Karpas-422 (cell line): ENCODE results near the gene ACSM6. TPM values are rescaled to one million over a fixed set of nuclear protein-coding genes. Genes with fewer than 3 reads are reported as not detected.
"Not testable (repeated sequence)": the region's sequence is repeated elsewhere in the genome, so short reads cannot be mapped to it uniquely, and the experiment has no call there.

Source experiments
- DNase-seq: peaks from one replicate; pipeline ENCODE4 v3.0.0-alpha.2; 2015
- H2AFZ ChIP-seq: fragments of 200-600 bp; sonication (generic); 2 replicates; pipeline ENCODE4 v1.6.1; 2014; ENCODE audit warnings: antibody characterized with exemption, low read length, mixed read lengths
- H3K27ac ChIP-seq: fragments of 200-600 bp; sonication (generic); 2 replicates; pipeline ENCODE4 v1.5.1; 2014; ENCODE audit warnings: mild to moderate bottlenecking, low read length, moderate library complexity
- H3K27me3 ChIP-seq: fragments of 200-600 bp; sonication (generic); 2 replicates; pipeline ENCODE4 v1.6.1; 2014; ENCODE audit warnings: low read length, mixed read lengths
- H3K36me3 ChIP-seq: fragments of 200-600 bp; sonication (generic); 2 replicates; pipeline ENCODE4 v1.6.1; 2014; ENCODE audit warnings: low read length, mixed read lengths; ENCODE audit not compliant: insufficient read depth
- H3K4me1 ChIP-seq: fragments of 200-600 bp; sonication (generic); 2 replicates; pipeline ENCODE4 v1.6.1; 2014; ENCODE audit warnings: mild to moderate bottlenecking, low read length, mixed read lengths
- H3K4me2 ChIP-seq: fragments of 200-600 bp; sonication (generic); 2 replicates; pipeline ENCODE4 v1.6.1; 2014; ENCODE audit warnings: low read length, low read depth, mild to moderate bottlenecking; ENCODE audit not compliant: poor library complexity, severe bottlenecking
- H3K4me3 ChIP-seq: fragments of 200-600 bp; sonication (generic); 2 replicates; pipeline ENCODE4 v1.5.1; 2014; ENCODE audit warnings: mild to moderate bottlenecking, antibody characterized with exemption, low read length, mixed read lengths
- H3K79me2 ChIP-seq: fragments of 200-600 bp; sonication (generic); 2 replicates; pipeline ENCODE4 v1.6.1; 2014; ENCODE audit warnings: mild to moderate bottlenecking, low read length, mixed read lengths
- H3K9ac ChIP-seq: fragments of 200-600 bp; sonication (generic); 2 replicates; pipeline ENCODE4 v1.6.0; 2014; ENCODE audit warnings: low read length
- H3K9me2 ChIP-seq: fragments of 200-600 bp; sonication (generic), shearing (Covaris generic); replicated peaks from 2 replicates; pipeline ENCODE4 v1.6.0; 2014; ENCODE audit warnings: mild to moderate bottlenecking, low read length, moderate library complexity; ENCODE audit not compliant: insufficient read depth
- H3K9me3 ChIP-seq: fragments of 300-700, 200-600 bp; sonication (generic); 2 replicates; pipeline ENCODE4 v1.6.1; 2014; ENCODE audit warnings: low read length, mixed read lengths
- H4K20me1 ChIP-seq: fragments of 200-600 bp; sonication (generic); 2 replicates; pipeline ENCODE4 v1.6.1; 2014; ENCODE audit warnings: mild to moderate bottlenecking, antibody characterized with exemption, low read length, low read depth; ENCODE audit not compliant: insufficient read depth
- total RNA-seq: library from RNA; depleted of rRNA; stranded (reverse); fragments of >200 nt; shearing (Covaris generic); gene quantifications from 2 replicates; pipeline ENCODE4 v1.2.3, GENCODE V29; 2014; ENCODE audit warnings: low replicate concordance

ACSM6 gene
- total RNA-seq, 1 experiment from 2014 or later: not detected

DNA sequence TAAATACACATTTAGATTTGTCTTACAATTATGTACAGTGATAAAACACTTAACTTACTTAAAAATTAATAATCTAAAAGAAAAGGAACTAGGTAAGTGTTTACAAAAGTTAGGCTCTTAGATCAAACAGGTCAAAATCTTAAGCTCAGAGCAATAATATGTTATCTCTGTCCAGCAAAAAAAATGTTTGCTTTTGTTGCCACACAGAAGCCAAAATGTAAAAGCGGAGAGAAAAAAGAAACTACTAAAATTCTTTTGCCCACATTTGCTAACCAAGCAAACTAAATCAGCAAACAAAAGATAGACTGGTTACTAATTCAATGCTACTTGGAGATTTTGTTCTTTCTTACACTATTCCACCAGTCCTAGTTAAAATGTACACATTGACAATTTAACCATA is 15.2 kb upstream of the ACSM6 start:
- no peak overlapping the region for H3K27ac ChIP-seq
- H3K9me2 ChIP-seq: no peaks in the 10 kb centered on the region
- H3K4me1 ChIP-seq: no peaks in the 10 kb centered on the region
- no peaks in the 10 kb centered on the region for H3K79me2 ChIP-seq
- no peaks in the 10 kb centered on the region for H3K27me3 ChIP-seq
- H3K9me3 ChIP-seq: no peaks in the 10 kb centered on the region
- no peaks in the 10 kb centered on the region for H3K36me3 ChIP-seq
- no peak overlapping the region for H2AFZ ChIP-seq
- H3K9ac ChIP-seq: no peak overlapping the region
- no peaks in the 10 kb centered on the region for H4K20me1 ChIP-seq
- DNase-seq: no peak
- H3K4me2 ChIP-seq: no peak overlapping the region
- no peak overlapping the region for H3K4me3 ChIP-seq

DNA sequence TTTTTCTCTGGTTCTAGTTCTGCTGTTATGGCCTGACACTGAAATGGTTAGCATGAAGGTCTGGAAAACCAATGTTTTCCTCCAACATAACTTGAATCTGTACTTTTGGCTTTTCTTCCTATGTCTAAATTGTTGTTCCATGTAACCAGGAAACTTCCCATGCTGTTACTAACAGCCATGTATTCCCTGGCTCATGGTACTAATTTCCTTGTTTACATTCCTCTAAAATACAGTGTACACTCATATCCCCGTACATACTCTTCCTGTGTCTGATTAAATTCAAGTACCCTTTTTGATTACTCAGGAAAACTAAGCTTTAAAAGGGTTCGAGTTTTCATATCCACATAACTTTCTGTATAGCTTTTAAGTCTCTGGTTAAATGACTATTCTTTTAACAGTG is 12.3 kb upstream of the ACSM6 start:
- no peaks in the 10 kb centered on the region for H3K27me3 ChIP-seq

DNA sequence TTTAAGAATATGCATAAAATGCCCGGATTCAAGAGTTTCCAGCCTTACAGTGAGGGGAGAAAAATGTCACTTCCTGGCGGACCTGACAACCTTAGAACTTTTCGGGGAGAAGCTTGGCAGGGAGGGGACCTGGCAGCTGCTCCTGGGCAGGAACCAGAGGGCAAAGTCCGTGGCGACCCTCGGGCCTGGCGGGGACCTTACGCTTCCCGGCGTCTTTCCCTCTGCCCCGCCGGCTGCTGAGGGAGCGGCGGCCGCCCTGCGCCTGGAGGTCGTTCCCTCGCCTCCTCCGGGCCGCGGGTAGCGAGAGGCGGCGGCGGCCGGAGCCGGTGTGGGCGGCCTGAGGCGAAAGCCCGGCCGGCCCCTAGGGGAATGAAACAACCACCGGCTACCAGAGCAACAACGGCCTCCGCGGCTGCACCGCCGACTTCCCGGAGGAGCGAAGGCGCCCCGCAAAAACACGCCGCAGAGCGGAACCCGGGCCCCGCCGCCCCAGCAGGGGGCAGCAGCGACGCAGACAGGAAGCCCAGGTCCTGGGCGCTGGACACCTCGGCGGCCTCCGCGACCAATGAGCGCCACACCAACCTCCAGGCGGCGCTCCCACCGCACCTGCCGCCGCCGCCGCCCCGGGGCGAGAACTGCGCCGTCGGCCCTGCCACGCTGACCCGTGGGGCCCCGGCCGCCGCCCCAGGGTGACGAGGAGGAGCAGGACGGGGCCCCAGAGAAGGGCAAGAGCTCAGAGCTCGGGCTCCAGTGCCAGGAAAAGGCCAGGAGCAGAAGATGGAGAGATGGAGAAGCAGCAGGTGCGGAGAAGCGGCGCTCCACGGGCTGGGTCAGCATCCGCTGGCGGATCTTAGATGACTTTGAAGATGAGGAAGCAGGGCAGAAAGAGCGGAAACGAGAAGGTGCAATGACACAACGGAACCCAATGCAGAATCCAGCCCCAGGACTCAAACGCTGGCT is 10.5 kb upstream of the ACSM6 start:
- DNase-seq: no peak
- H3K9me2 ChIP-seq: no peaks in the 10 kb centered on the region
- H3K4me3 ChIP-seq: no peak overlapping the region
- H2AFZ ChIP-seq: no peak overlapping the region
- no peak overlapping the region for H3K27ac ChIP-seq
- no peak overlapping the region for H3K9ac ChIP-seq
- H3K4me2 ChIP-seq: no peak overlapping the region
- H4K20me1 ChIP-seq: no peaks in the 10 kb centered on the region
- H3K36me3 ChIP-seq: no peaks in the 10 kb centered on the region
- H3K4me1 ChIP-seq: no peaks in the 10 kb centered on the region
- no peaks in the 10 kb centered on the region for H3K79me2 ChIP-seq
- no peaks in the 10 kb centered on the region for H3K9me3 ChIP-seq
- no peaks in the 10 kb centered on the region for H3K27me3 ChIP-seq

More for the DNA sequence above, 12.3 kb upstream of the ACSM6 start:
- no peak for DNase-seq
- Histone ChIP-seq H4K20me1 (no peaks in the 10 kb centered on the region), H3K9me3 (no peaks in the 10 kb centered on the region), H3K36me3 (no peaks in the 10 kb centered on the region), H3K4me2 (no peak overlapping the region), H3K4me1 (no peaks in the 10 kb centered on the region), H3K79me2 (no peaks in the 10 kb centered on the region), H3K9ac (no peak overlapping the region), H2AFZ (no peak overlapping the region), H3K4me3 (no peak overlapping the region), H3K27ac (no peak overlapping the region), H3K9me2 (no peaks in the 10 kb centered on the region)

DNA sequence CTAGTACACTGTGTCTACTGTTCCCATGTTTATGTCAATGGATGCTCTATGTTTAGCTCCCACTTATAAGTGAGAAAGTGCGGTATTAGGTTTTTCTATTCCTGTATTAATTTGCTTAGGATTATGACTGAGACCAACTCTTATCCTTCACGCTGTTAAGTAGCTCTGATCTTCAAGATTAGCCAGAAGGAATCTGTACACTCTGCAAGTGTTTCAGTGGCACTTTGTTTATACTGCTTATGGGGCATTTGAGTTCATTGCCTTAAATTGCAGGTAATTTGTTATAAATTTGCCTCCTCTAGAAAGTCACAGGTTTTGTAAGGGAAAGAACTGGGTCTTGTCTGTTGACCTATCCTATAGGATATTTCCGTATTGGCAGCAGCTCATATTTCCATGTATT is 6.4 kb upstream of the ACSM6 start:
- no peaks in the 10 kb centered on the region for H3K36me3 ChIP-seq
- DNase-seq: no peak
- no peaks in the 10 kb centered on the region for H3K79me2 ChIP-seq
- no peak overlapping the region for H3K9ac ChIP-seq
- H3K4me1 ChIP-seq: no peaks in the 10 kb centered on the region
- H3K9me2 ChIP-seq: no peaks in the 10 kb centered on the region
- no peak overlapping the region for H3K4me2 ChIP-seq
- H3K27ac ChIP-seq: no peak overlapping the region
- no peaks in the 10 kb centered on the region for H4K20me1 ChIP-seq
- H3K9me3 ChIP-seq: no peaks in the 10 kb centered on the region
- H2AFZ ChIP-seq: no peak overlapping the region
- no peak overlapping the region for H3K4me3 ChIP-seq
- no peaks in the 10 kb centered on the region for H3K27me3 ChIP-seq

DNA sequence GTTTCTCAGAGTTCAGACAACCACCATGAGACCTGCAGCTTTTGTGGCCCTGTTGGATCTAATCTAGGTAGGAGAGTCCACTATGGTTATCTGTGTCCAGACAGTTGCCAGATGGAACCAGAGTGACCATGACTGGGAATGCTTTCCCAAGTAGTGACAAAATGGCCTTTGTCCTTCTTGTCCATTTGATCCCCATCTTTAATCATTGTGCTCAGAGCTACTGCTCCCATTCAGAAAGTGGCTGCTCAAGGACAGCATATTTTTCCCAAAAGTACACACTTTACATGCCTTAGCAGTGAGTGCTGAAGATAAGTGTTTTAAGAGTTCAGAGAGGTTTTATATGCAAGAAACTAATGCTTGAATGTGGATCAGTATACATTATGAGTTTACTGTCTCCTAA is 5.4 kb upstream of the ACSM6 start:
- Histone ChIP-seq H3K4me1 (no peaks in the 10 kb centered on the region), H3K27me3 (no peaks in the 10 kb centered on the region), H3K9me3 (no peaks in the 10 kb centered on the region), H4K20me1 (no peaks in the 10 kb centered on the region), H3K9me2 (no peaks in the 10 kb centered on the region), H2AFZ (no peak overlapping the region), H3K9ac (no peak overlapping the region), H3K4me3 (no peak overlapping the region), H3K27ac (no peak overlapping the region), H3K79me2 (no peaks in the 10 kb centered on the region), H3K4me2 (no peak overlapping the region), H3K36me3 (no peaks in the 10 kb centered on the region)
- no peak for DNase-seq

DNA sequence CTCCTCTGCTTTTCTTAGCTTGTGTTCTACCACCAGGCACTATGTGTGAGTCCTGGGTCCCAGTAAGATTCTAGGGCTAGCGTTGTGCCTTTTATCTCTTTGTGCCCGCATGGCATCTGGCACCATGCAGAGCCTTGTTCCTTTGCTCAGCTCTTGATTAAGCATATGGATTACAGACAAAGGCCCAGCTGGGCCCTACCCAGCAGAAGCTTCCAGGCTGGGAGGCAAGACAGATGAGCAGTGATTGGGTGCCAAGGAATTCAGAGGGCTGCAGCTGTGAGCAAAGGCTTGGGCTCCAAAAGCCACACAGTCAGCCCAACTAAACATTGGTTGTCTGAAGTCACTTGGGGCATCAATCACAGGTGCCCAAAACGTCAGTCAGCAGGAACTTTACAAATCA is 2.0 kb downstream of the ACSM6 start:
- Histone ChIP-seq H3K4me2 (no peak overlapping the region), H4K20me1 (no peaks in the 10 kb centered on the region), H3K4me3 (no peak overlapping the region), H3K4me1 (no peaks in the 10 kb centered on the region), H3K9me2 (no peaks in the 10 kb centered on the region), H3K9ac (no peak overlapping the region), H3K9me3 (no peaks in the 10 kb centered on the region), H3K27me3 (no peaks in the 10 kb centered on the region), H3K36me3 (no peaks in the 10 kb centered on the region), H3K79me2 (no peaks in the 10 kb centered on the region), H3K27ac (no peak overlapping the region), H2AFZ (no peak overlapping the region)
- DNase-seq: no peak

DNA sequence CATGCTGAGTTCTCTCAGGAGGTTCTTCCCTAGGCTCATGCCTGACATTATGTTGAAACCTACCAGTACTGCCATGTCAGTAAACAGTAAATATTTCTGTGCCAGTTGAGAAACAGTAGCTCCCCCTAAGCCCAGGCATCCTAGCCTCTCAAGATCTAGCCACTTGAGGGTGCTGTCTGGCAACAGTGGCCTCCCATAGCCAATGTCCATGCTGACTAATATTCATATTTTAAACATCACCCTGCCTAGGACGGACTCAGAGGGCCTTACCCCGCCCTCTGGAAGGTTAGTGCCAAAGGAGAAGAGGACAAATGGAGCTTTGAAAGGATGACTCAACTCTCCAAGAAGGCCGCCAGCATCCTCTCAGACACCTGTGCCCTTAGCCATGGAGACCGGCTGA is 7.7 kb downstream of the ACSM6 start:
- Histone ChIP-seq H3K9ac (no peak overlapping the region), H3K27ac (no peak overlapping the region), H2AFZ (no peak overlapping the region), H3K4me3 (no peak overlapping the region), H3K79me2 (no peaks in the 10 kb centered on the region), H3K36me3 (no peaks in the 10 kb centered on the region), H3K4me2 (no peak overlapping the region), H4K20me1 (no peaks in the 10 kb centered on the region), H3K27me3 (no peaks in the 10 kb centered on the region), H3K4me1 (no peaks in the 10 kb centered on the region), H3K9me3 (no peaks in the 10 kb centered on the region), H3K9me2 (no peaks in the 10 kb centered on the region)
- DNase-seq: peak; percentile 41

DNA sequence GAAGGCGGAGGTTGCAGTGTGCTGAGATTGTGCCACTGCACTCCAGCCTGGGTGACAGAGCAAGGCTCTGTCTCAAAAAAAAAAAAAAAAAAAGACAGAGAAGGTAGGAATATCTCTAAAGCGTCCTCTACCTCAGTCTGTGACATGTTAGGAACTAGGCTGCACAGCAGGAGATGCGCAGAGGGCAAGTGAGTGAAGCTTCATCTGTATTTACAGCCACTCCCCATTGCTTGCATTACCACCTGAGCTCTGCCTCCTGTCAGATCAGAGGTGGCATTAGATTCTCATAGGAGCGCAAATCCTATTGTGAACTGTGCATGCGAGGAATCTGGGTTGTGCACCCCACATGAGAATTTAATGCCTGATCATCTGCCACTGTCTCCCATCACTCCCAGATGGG is 8.8 kb downstream of the ACSM6 start:
- H3K9me2 ChIP-seq, H3K36me3 ChIP-seq, H3K4me2 ChIP-seq, DNase-seq, H3K4me3 ChIP-seq, H3K27ac ChIP-seq, H3K79me2 ChIP-seq, H3K9ac ChIP-seq, H3K4me1 ChIP-seq, H2AFZ ChIP-seq, H3K27me3 ChIP-seq, H4K20me1 ChIP-seq, H3K9me3 ChIP-seq: not testable (repeated sequence)
